ENCODE data around the gene DOHH. TPM values are rescaled to one million over a fixed set of nuclear protein-coding genes. Genes with fewer than 3 reads are reported as not detected.
"Not testable (repeated sequence)": the region's sequence is repeated elsewhere in the genome, so short reads cannot be mapped to it uniquely, and the experiment has no call there.

Gene DOHH
- total RNA-seq, 4 donors from 2014 or later, result 15.3 to 59.5 (median 42.8) TPM

- intact Hi-C loops (cut with DNase I; ENCODE audit: low total_unique reads) (no loop called here), in situ Hi-C loops (cut with MboI; ENCODE audit: low sequenced_read_pairs in 4 of 4) (no loop called here)
- Histone ChIP-seq H3K27me3 (no peaks in the 10 kb centered on the region), H3K4me3 (no peak overlapping the region), H3K36me3 (peaks cover 0 to 67% of the 10 kb centered on the region in 2 donors), H3K4me1 (no peaks in the 10 kb centered on the region), H3K9me3 (no peaks in the 10 kb centered on the region), H3K27ac (no peak overlapping the region)
- TF ChIP-seq, protein P1, sequence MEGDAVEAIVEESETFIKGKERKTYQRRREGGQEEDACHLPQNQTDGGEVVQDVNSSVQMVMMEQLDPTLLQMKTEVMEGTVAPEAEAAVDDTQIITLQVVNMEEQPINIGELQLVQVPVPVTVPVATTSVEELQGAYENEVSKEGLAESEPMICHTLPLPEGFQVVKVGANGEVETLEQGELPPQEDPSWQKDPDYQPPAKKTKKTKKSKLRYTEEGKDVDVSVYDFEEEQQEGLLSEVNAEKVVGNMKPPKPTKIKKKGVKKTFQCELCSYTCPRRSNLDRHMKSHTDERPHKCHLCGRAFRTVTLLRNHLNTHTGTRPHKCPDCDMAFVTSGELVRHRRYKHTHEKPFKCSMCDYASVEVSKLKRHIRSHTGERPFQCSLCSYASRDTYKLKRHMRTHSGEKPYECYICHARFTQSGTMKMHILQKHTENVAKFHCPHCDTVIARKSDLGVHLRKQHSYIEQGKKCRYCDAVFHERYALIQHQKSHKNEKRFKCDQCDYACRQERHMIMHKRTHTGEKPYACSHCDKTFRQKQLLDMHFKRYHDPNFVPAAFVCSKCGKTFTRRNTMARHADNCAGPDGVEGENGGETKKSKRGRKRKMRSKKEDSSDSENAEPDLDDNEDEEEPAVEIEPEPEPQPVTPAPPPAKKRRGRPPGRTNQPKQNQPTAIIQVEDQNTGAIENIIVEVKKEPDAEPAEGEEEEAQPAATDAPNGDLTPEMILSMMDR (IDR thresholded peaks at IDR 0.05 in 4 of 5, conservative IDR thresholded peaks at IDR 0.05 in 1 of 5), result no peak
- TF ChIP-seq POLR2A (IDR thresholded peaks at IDR 0.05), result no peak
- no peak for ATAC-seq
- no peak for DNase-seq
These were observed 29.9 kb upstream of the DOHH start for GRCh38 chr19:3530389-3530788.

DNA sequence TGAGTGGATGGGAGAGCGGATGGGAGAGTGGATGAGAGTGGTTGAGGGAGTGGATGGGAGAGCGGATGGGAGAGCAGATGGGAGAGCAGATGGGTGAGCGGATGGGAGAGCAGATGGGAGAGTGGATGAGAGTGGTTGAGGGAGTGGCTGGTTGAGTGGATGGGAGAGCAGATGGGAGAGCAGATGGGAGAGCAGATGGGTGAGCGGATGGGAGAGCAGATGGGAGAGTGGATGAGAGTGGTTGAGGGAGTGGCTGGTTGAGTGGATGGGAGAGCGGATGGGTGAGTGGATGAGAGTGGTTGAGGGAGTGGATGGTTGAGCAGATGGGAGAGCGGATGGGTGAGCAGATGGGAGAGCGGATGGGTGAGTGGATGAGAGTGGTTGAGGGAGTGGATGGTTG is 28.8 kb upstream of the DOHH start:
- H3K9me3 ChIP-seq; H3K27me3 ChIP-seq; H3K4me1 ChIP-seq; DNase-seq; H3K4me3 ChIP-seq; H3K27ac ChIP-seq; ATAC-seq; intact Hi-C loops (cut with DNase I; ENCODE audit: low total_unique reads); in situ Hi-C loops (cut with MboI; ENCODE audit: low sequenced_read_pairs in 4 of 4): not testable (repeated sequence)
- H3K36me3 ChIP-seq, result peaks cover 0 to 63% of the 10 kb centered on the region in 2 donors

- Histone ChIP-seq H3K27ac (no peak overlapping the region), H3K27me3 (no peaks in the 10 kb centered on the region), H3K9me3 (no peaks in the 10 kb centered on the region), H3K4me1 (no peaks in the 10 kb centered on the region), H3K36me3 (peaks cover 0 to 66% of the 10 kb centered on the region in 2 donors), H3K4me3 (no peak overlapping the region)
- ATAC-seq (no peak), DNase-seq (no peak)
- in situ Hi-C loops (cut with MboI; ENCODE audit: low sequenced_read_pairs in 4 of 4) (no loop called here), intact Hi-C loops (cut with DNase I; ENCODE audit: low total_unique reads) (no loop called here)
- no peak for TF ChIP-seq POLR2A (IDR thresholded peaks at IDR 0.05)
- TF ChIP-seq, protein P1 (IDR thresholded peaks at IDR 0.05 in 4 of 5, conservative IDR thresholded peaks at IDR 0.05 in 1 of 5), result no peak
These were observed 28.2 kb upstream of the DOHH start for GRCh38 chr19:3528539-3529211.

DNA sequence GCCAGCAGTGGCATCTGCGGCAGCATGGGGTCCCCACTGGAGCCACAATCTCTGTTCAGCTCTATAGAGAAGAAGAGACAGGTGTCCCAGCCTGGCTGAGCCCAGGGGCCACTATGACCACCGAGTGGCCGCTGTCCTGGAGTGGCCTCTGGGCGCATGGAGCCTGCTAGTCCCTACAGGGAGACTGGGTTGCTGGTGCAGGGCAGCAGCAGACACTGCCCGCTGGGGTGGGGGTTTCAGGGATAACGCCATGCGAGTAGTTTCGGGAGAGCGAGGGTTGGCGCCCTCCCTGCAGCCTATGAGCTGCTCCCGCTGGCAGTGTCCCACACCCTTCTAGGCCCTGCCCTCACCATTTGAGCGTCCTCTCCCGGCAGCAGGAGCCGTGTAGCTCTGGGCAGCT is 27.6 kb upstream of the DOHH start:
- no peak overlapping the region for H3K27ac ChIP-seq
- TF ChIP-seq POLR2A (IDR thresholded peaks at IDR 0.05), result no peak
- TF ChIP-seq, protein P1 (IDR thresholded peaks at IDR 0.05 in 4 of 5, conservative IDR thresholded peaks at IDR 0.05 in 1 of 5), result no peak

GRCh38 chr19:3527238-3527910 is 26.9 kb upstream of the DOHH start:
- intact Hi-C loops (cut with DNase I; ENCODE audit: low total_unique reads) (no loop called here), in situ Hi-C loops (cut with MboI; ENCODE audit: low sequenced_read_pairs in 4 of 4) (no loop called here)
- no peak overlapping the region for H3K4me3 ChIP-seq
- peaks cover 0 to 66% of the 10 kb centered on the region in 2 donors for H3K36me3 ChIP-seq
- no peaks in the 10 kb centered on the region for H3K4me1 ChIP-seq
- no peak overlapping the region for H3K27ac ChIP-seq
- no peak for ATAC-seq
- DNase-seq, result no peak
- no peaks in the 10 kb centered on the region for H3K27me3 ChIP-seq
- no peaks in the 10 kb centered on the region for H3K9me3 ChIP-seq
- TF ChIP-seq, protein P1 (IDR thresholded peaks at IDR 0.05 in 4 of 5, conservative IDR thresholded peaks at IDR 0.05 in 1 of 5), result no peak
- no peak for TF ChIP-seq POLR2A (IDR thresholded peaks at IDR 0.05)

More for the DNA sequence above, 27.6 kb upstream of the DOHH start:
- H3K4me3 ChIP-seq, result no peak overlapping the region
- H3K36me3 ChIP-seq, result peaks cover 0 to 66% of the 10 kb centered on the region in 2 donors
- H3K9me3 ChIP-seq, result no peaks in the 10 kb centered on the region
- H3K27me3 ChIP-seq, result no peaks in the 10 kb centered on the region
- intact Hi-C loops (cut with DNase I; ENCODE audit: low total_unique reads) (no loop called here), in situ Hi-C loops (cut with MboI; ENCODE audit: low sequenced_read_pairs in 4 of 4) (no loop called here)
- no peaks in the 10 kb centered on the region for H3K4me1 ChIP-seq
- ATAC-seq, result no peak
- no peak for DNase-seq

All from gastrocnemius medialis (tissue), 4 donors.